ENCODE results near the gene IGSF9.

- TF ChIP-seq, protein P1, sequence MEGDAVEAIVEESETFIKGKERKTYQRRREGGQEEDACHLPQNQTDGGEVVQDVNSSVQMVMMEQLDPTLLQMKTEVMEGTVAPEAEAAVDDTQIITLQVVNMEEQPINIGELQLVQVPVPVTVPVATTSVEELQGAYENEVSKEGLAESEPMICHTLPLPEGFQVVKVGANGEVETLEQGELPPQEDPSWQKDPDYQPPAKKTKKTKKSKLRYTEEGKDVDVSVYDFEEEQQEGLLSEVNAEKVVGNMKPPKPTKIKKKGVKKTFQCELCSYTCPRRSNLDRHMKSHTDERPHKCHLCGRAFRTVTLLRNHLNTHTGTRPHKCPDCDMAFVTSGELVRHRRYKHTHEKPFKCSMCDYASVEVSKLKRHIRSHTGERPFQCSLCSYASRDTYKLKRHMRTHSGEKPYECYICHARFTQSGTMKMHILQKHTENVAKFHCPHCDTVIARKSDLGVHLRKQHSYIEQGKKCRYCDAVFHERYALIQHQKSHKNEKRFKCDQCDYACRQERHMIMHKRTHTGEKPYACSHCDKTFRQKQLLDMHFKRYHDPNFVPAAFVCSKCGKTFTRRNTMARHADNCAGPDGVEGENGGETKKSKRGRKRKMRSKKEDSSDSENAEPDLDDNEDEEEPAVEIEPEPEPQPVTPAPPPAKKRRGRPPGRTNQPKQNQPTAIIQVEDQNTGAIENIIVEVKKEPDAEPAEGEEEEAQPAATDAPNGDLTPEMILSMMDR (conservative IDR thresholded peaks at IDR 0.05 in 1 of 2, IDR thresholded peaks at IDR 0.05 in 1 of 2; ENCODE audit: extremely low read depth in 1 of 2, insufficient read depth in 1 of 2, low read depth in 1 of 2, low read length in 2 of 2) = no peak
- no peak for TF ChIP-seq EZH2 (IDR thresholded peaks at IDR 0.05; ENCODE audit: borderline replicate concordance, low read length)
Observed at GRCh38 chr1:159879977-159880376, 65.4 kb downstream of the IGSF9 start.

All from mammary epithelial cell (primary cell).